ENCODE data around the gene ZNFX1.
A peak's percentile ranks its signal among the peaks of the same experiment; 100 is the strongest.
"Not testable (repeated sequence)": the region's sequence is repeated elsewhere in the genome, so short reads cannot be mapped to it uniquely, and the experiment has no call there.

Gene ZNFX1

GRCh38 chr20:49248301-49248700 lies 29.6 kb downstream of the ZNFX1 start:
- no peak for DNase-seq (ENCODE audit: low read depth in 3 of 3)

GRCh38 chr20:49247792-49248191 lies 30.1 kb downstream of the ZNFX1 start:
- DNase-seq (ENCODE audit: low read depth in 3 of 3), result no peak

GRCh38 chr20:49247169-49247723 lies 30.6 kb downstream of the ZNFX1 start:
- no peak for DNase-seq (ENCODE audit: low read depth in 3 of 3)

- DNase-seq (ENCODE audit: low read depth in 3 of 3), result no peak
Measured at GRCh38 chr20:49245921-49246740, 31.7 kb downstream of the ZNFX1 start.

GRCh38 chr20:49237531-49237930 lies 40.3 kb downstream of the ZNFX1 start:
- no peak for DNase-seq (ENCODE audit: low read depth in 3 of 3)

GRCh38 chr20:49236301-49236700 lies 41.6 kb downstream of the ZNFX1 start:
- no peak for DNase-seq (ENCODE audit: low read depth in 3 of 3)

- no peak for DNase-seq (ENCODE audit: low read depth in 3 of 3)
Measured at GRCh38 chr20:49234831-49235230, 43.0 kb downstream of the ZNFX1 start.

- DNase-seq (ENCODE audit: low read depth in 3 of 3), result no peak
Measured at GRCh38 chr20:49233226-49233625, 44.6 kb downstream of the ZNFX1 start.

- DNase-seq (ENCODE audit: low read depth in 3 of 3), result no peak
Measured at GRCh38 chr20:49231471-49231870, 46.4 kb downstream of the ZNFX1 start.

GRCh38 chr20:49230561-49231133 lies 47.2 kb downstream of the ZNFX1 start:
- no peak for DNase-seq (ENCODE audit: low read depth in 3 of 3)

- DNase-seq (ENCODE audit: low read depth in 3 of 3), result no peak
Measured at GRCh38 chr20:49230021-49230420, 47.8 kb downstream of the ZNFX1 start.

GRCh38 chr20:49229381-49229780 lies 48.5 kb downstream of the ZNFX1 start:
- DNase-seq (ENCODE audit: low read depth in 3 of 3), result no peak

GRCh38 chr20:49228676-49229075 lies 49.2 kb downstream of the ZNFX1 start:
- DNase-seq (ENCODE audit: low read depth in 3 of 3), result no peak

GRCh38 chr20:49225896-49226295 lies 52.0 kb downstream of the ZNFX1 start:
- DNase-seq (ENCODE audit: low read depth in 3 of 3), result no peak

GRCh38 chr20:49219924-49220831 lies 57.7 kb downstream of the ZNFX1 start:
- no peak for DNase-seq (ENCODE audit: low read depth in 3 of 3)

- peak; percentile 82 to 96 (median 94) for DNase-seq (ENCODE audit: low read depth in 3 of 3)
Measured at GRCh38 chr20:49219091-49219923, 58.5 kb downstream of the ZNFX1 start, which contains the start of gene DDX27. Gene DDX27 (plus strand): TSS chr20:49219416. CDS start chr20:49219449, 33 bp downstream.

GRCh38 chr20:49218739-49219090 lies 59.1 kb downstream of the ZNFX1 start:
- DNase-seq (ENCODE audit: low read depth in 3 of 3), result not testable (repeated sequence)

GRCh38 chr20:49216991-49217578 lies 60.8 kb downstream of the ZNFX1 start:
- DNase-seq (ENCODE audit: low read depth in 3 of 3), result peak; percentile 86 to 98 (median 95)

GRCh38 chr20:49215232-49215631 lies 62.6 kb downstream of the ZNFX1 start:
- DNase-seq (ENCODE audit: low read depth in 3 of 3), result no peak

- no peak for DNase-seq (ENCODE audit: low read depth in 3 of 3)
Measured at GRCh38 chr20:49214571-49214970, 63.3 kb downstream of the ZNFX1 start.

GRCh38 chr20:49210757-49211110 lies 67.1 kb downstream of the ZNFX1 start:
- no peak for DNase-seq (ENCODE audit: low read depth in 3 of 3)
